Ishikawa (cell line): ENCODE measurements around the gene TRIML2.

Source experiments
- CEBPB ChIP-seq: IDR thresholded peaks from 2 replicates; pipeline ENCODE4 v1.6.1; 2012
- CREB1 ChIP-seq: IDR thresholded peaks from 2 replicates; pipeline ENCODE4 v1.6.1; 2012; ENCODE audit warnings: low read depth
- EP300 ChIP-seq: IDR thresholded peaks from 2 replicates; pipeline ENCODE4 v1.6.1; 2012; ENCODE audit warnings: borderline replicate concordance
- RAD21 ChIP-seq: IDR thresholded peaks from 2 replicates; pipeline ENCODE4 v1.6.1; 2012; ENCODE audit warnings: low read depth
- YY1 ChIP-seq: IDR thresholded peaks from 2 replicates; pipeline ENCODE4 v1.6.1; 2012; ENCODE audit warnings: low read depth

GRCh38 chr4:188111955-188112354, 2.6 kb upstream of the TRIML2 start:
- TF ChIP-seq RAD21: no peak
- TF ChIP-seq CREB1: no peak
- TF ChIP-seq EP300: no peak
- no peak for TF ChIP-seq YY1
- TF ChIP-seq CEBPB: no peak
